AG09319 (cell line): ENCODE measurements around the gene CRNN.
A peak's percentile ranks its signal among the peaks of the same experiment; 100 is the strongest.

ENCODE experiments used
- DNase-seq: peaks from one replicate; pipeline ENCODE4 v3.0.0-alpha.2; 2010; ENCODE audit warnings: low read depth; ENCODE audit errors: extremely low read depth
- TF ChIP-seq, protein P1 (sequence below): IDR thresholded peaks from 2 replicates; pipeline ENCODE4 v1.5.1; 2011; ENCODE audit warnings: low read depth, mild to moderate bottlenecking, inconsistent platforms, low read length, moderate library complexity

Gene CRNN

DNA sequence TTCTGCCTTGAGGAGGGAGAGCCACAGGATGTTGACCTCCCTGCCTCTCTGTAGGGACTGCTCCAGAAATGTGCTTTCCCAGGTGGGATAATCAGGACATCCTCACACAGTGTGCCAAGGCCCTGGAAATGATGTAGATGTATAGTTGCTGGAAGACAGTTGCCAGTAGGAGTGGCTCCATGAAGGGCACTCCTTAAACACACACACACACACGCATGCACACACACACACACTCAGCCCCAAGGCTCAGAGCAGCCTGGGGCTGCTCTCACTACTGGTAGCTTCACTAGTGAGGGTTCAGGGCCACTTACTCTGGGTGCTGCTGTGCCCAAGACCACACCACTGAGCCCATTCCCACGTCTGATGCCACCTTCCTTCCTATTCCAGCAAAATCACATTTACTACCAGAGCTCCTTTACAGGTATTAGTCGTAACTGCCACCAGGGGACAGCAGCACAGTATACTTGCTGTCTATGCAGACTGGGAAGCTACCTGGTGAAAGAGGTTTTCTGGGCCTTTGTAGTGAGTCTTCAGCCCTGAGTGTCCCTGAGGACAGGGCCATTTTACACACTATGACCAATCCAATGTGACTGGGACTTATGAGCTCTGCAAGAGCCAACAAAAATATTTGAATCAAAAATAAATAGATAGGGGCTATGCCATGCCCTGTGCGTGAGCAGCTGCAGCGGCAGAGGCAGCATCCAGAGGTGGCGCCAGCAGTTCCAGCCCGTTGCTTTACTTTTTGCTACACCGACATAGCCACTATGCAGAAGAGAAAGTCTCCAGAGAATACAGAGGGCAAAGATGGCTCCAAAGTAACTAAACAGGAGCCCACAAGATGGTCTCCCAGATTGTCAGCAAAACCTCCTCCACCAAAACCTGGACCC is 15.0 kb downstream of the CRNN start:
- TF ChIP-seq, protein P1, sequence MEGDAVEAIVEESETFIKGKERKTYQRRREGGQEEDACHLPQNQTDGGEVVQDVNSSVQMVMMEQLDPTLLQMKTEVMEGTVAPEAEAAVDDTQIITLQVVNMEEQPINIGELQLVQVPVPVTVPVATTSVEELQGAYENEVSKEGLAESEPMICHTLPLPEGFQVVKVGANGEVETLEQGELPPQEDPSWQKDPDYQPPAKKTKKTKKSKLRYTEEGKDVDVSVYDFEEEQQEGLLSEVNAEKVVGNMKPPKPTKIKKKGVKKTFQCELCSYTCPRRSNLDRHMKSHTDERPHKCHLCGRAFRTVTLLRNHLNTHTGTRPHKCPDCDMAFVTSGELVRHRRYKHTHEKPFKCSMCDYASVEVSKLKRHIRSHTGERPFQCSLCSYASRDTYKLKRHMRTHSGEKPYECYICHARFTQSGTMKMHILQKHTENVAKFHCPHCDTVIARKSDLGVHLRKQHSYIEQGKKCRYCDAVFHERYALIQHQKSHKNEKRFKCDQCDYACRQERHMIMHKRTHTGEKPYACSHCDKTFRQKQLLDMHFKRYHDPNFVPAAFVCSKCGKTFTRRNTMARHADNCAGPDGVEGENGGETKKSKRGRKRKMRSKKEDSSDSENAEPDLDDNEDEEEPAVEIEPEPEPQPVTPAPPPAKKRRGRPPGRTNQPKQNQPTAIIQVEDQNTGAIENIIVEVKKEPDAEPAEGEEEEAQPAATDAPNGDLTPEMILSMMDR: peak; percentile 18
- no peak for DNase-seq

GRCh38 chr1:152397474-152397873 is 16.6 kb downstream of the CRNN start:
- TF ChIP-seq, protein P1: no peak
- no peak for DNase-seq

- no peak for DNase-seq
- TF ChIP-seq, protein P1: no peak
Measured at GRCh38 chr1:152394151-152394550, 19.9 kb downstream of the CRNN start.

- DNase-seq: no peak
- TF ChIP-seq, protein P1: no peak
Measured at GRCh38 chr1:152392909-152393308, 21.2 kb downstream of the CRNN start.

DNA sequence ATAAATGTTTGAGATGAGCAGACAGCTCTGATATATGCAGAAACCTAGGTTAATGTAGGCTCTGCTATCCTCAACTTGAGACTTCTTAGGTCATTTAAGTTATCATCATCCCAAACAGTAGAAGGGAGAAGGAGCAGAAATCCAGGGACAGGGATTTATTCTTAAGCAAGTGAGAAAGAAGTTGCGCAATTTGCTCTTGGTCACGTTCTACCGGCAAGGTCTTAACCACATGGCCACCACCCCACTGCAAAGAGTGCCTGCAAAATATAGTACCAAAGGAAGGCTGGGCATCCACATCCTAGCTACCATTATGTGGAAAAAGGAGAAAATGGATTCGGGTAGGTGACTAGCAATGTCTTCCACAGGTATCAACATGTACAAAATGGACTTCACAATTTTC is 25.2 kb downstream of the CRNN start:
- no peak for DNase-seq
- TF ChIP-seq, protein P1: no peak

GRCh38 chr1:152386940-152387339 is 27.1 kb downstream of the CRNN start:
- DNase-seq: no peak
- TF ChIP-seq, protein P1: no peak

DNA sequence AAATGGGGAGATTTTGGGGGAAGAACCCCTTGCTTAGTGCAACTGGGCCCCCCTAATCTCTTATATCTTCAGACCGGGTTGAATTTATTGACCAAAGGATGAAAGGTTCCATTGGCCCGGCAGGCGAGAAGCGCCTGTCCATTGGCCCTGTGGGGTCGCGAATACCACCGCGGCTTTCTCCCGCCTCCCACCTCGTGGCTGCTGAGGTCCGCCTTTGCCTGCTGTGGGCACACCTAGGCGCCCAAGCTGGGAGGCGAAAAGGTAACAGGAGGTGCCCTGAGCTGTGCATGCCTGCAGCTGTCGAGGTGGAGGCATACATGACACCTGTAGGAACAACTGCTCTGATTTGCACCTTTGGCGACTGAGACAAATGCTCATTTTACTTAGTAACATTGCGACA is 33.1 kb downstream of the CRNN start:
- TF ChIP-seq, protein P1: no peak
- no peak for DNase-seq
